Ascending aorta (tissue), 2 donors: ENCODE data around the gene NPAS3. TPM values are rescaled to one million over a fixed set of nuclear protein-coding genes. Genes with fewer than 3 reads are reported as not detected.

Experiments
- DNase-seq, 2 donors: peaks; one replicate each; pipeline ENCODE4 v3.0.0-alpha.2; 2019; ENCODE audit warnings: low spot score in 2 of 2
- H3K27ac ChIP-seq, 2 donors: fragments of 200-600 bp; sonication (generic); one replicate each; pipeline ENCODE4 v1.5.1; 2016 to 2017; ENCODE audit warnings: mild to moderate bottlenecking in 1 of 2
- H3K27me3 ChIP-seq: fragments of 200-600 bp; sonication (generic); one replicate; pipeline ENCODE4 v1.5.1; 2017
- H3K36me3 ChIP-seq, 2 donors: fragments of 200-600 bp; sonication (generic); one replicate each; pipeline ENCODE4 v1.5.1; 2016
- H3K4me1 ChIP-seq, 2 donors: fragments of 200-600 bp; sonication (generic); one replicate each; pipeline ENCODE4 v1.5.1; 2016 to 2017; ENCODE audit warnings: mild to moderate bottlenecking in 1 of 2
- H3K4me3 ChIP-seq, 2 donors: fragments of 200-600 bp; sonication (generic); one replicate each; pipeline ENCODE4 v1.5.1; 2016 to 2017; ENCODE audit warnings: mild to moderate bottlenecking in 1 of 2
- H3K9me3 ChIP-seq, 2 donors: fragments of 200-600 bp; sonication (generic); one replicate each; pipeline ENCODE4 v1.5.1; 2016
- intact Hi-C: fragments of 100-400 bp; cut with DNase I; formaldehyde crosslinking; loops from one replicate; pipeline ENCODE4 v1.15.1; 2023
- total RNA-seq: library from RNA; depleted of rRNA; stranded (reverse); fragments of >200 nt; gene quantifications from one replicate; pipeline ENCODE4 v1.1.0, GENCODE V29; 2016
- TF ChIP-seq, protein P1 (sequence below), 3 experiments: fragments of 200-600 bp in 2 of 3; fragments of 450-650 bp in 1 of 3; sonication (generic) in 2 of 3; IDR thresholded peaks; one replicate each; pipeline ENCODE4 v1.5.1; 2016 to 2019; ENCODE audit warnings: antibody characterized with exemption in 3 of 3, mild to moderate bottlenecking in 1 of 3, moderate library complexity in 1 of 3

Gene NPAS3
- total RNA-seq, 1 donor from 2014 or later: not detected

DNA sequence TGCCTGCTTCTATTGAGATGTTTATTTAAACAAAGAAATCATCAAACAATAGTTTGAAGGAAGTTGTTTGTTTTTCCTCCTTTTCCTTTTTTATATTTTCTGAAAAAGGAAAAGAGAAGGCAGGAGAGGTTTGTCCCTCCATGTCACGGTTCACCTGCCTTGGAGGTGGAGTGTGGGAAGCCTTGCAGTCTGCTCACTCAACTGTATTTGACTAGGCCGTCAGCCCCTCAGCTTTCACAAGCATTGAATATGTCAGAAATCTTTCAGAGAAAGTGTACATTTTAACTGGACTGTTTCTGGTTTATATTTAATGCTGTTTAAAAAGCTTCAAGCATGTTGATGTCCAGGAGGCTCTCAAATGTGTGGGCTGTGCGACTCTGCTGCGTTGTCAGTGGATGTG is 370.4 kb downstream of the NPAS3 start:
- Histone ChIP-seq H3K9me3 (no peaks in the 10 kb centered on the region), H3K36me3 (no peaks in the 10 kb centered on the region), H3K4me3 (no peak overlapping the region), H3K27ac (no peak overlapping the region), H3K27me3 (no peaks in the 10 kb centered on the region), H3K4me1 (no peaks in the 10 kb centered on the region)
- DNase-seq: no peak
- intact Hi-C loops: no loop called here
- TF ChIP-seq, protein P1, sequence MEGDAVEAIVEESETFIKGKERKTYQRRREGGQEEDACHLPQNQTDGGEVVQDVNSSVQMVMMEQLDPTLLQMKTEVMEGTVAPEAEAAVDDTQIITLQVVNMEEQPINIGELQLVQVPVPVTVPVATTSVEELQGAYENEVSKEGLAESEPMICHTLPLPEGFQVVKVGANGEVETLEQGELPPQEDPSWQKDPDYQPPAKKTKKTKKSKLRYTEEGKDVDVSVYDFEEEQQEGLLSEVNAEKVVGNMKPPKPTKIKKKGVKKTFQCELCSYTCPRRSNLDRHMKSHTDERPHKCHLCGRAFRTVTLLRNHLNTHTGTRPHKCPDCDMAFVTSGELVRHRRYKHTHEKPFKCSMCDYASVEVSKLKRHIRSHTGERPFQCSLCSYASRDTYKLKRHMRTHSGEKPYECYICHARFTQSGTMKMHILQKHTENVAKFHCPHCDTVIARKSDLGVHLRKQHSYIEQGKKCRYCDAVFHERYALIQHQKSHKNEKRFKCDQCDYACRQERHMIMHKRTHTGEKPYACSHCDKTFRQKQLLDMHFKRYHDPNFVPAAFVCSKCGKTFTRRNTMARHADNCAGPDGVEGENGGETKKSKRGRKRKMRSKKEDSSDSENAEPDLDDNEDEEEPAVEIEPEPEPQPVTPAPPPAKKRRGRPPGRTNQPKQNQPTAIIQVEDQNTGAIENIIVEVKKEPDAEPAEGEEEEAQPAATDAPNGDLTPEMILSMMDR (IDR thresholded peaks at IDR 0.05): no peak

DNA sequence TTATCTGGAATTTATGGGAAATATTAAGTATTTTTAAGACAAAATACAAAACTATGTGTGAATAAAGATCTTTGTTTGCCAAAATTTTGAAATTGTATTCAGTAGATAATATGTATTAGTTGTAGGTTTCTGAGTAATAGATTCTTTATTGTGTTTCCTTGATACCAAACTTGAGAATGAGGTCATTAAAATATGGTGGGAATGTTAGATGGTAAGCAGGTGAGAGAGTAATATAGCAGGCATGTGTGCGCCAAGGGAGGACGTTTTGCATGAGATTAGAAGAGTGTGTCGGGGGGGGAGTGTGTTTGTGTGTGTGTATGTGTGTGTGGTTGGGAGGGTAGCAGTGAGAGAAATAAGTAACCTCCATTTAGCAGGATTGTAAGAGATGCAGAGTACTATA is 376.5 kb downstream of the NPAS3 start:
- no peaks in the 10 kb centered on the region for H3K36me3 ChIP-seq
- TF ChIP-seq, protein P1 (IDR thresholded peaks at IDR 0.05): no peak
- no peak for DNase-seq
- no peak overlapping the region for H3K4me3 ChIP-seq
- no peaks in the 10 kb centered on the region for H3K4me1 ChIP-seq
- H3K27me3 ChIP-seq: no peaks in the 10 kb centered on the region
- H3K9me3 ChIP-seq: no peaks in the 10 kb centered on the region
- intact Hi-C loops: no loop called here
- no peak overlapping the region for H3K27ac ChIP-seq

DNA sequence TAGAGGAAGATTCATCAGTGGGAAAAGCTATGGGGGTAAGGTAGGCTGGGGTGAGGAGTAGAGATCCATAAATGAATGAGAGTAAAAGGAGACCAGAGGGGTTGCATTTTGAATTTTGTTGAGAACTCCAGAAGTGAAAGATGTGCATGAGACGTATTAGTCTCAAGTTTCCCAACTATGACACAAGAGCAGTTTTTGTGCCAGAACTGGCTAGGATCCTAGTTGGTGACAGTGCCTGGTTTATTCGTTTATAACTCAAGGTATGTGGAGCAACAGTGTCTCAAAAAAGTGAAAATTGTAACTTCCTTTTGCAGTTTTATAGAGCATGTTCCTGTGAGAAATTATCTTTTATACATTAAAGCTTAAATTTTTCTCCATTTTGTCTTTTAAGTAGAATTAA is 377.0 kb downstream of the NPAS3 start:
- no peak for DNase-seq
- H3K27ac ChIP-seq: no peak overlapping the region
- intact Hi-C loops: no loop called here
- TF ChIP-seq, protein P1 (IDR thresholded peaks at IDR 0.05): no peak
- no peaks in the 10 kb centered on the region for H3K4me1 ChIP-seq
- H3K4me3 ChIP-seq: no peak overlapping the region
- no peaks in the 10 kb centered on the region for H3K9me3 ChIP-seq
- no peaks in the 10 kb centered on the region for H3K27me3 ChIP-seq
- H3K36me3 ChIP-seq: no peaks in the 10 kb centered on the region

DNA sequence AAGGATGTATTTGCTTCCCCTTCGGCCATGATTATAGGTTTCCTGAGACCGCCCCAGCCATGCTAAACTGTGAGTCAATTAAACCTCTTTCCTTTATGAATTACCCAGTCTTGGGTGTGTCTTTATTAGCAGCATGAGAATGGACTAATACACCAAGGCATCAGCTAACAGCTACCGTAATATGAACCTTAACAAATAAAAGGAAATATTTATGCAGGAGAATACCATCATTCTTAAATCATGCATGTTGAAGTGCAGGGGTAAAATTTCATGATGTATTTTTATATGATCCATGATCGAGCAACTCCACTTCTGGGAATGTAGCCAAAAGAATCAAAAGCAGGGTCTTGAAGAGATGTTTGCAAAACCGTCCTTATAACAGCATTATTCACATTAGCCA is 379.0 kb downstream of the NPAS3 start:
- H3K27me3 ChIP-seq: no peaks in the 10 kb centered on the region
- H3K4me3 ChIP-seq: no peak overlapping the region
- no peaks in the 10 kb centered on the region for H3K36me3 ChIP-seq
- no peaks in the 10 kb centered on the region for H3K9me3 ChIP-seq
- no peak for DNase-seq
- TF ChIP-seq, protein P1 (IDR thresholded peaks at IDR 0.05): no peak
- no peaks in the 10 kb centered on the region for H3K4me1 ChIP-seq
- intact Hi-C loops: no loop called here
- H3K27ac ChIP-seq: no peak overlapping the region

DNA sequence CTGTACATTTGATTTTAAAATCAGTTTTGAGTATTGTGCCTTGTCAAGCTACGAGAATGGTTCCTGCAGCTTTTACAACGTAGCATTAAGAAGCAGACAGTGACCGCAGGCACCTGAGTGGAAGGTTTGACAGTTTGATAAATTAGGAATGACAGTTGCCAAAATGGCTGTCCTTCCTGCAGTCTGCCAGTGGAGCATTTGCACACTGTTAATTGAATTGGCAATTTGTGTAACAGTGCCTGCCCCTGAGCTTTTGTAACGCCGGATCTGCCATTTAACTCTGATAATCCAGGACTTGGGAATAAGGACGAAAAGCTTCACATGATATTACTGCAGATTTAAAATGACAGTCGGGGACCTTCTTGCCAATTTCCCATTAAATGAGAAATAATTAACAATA is 385.3 kb downstream of the NPAS3 start:
- no peaks in the 10 kb centered on the region for H3K4me1 ChIP-seq
- no peaks in the 10 kb centered on the region for H3K27me3 ChIP-seq
- intact Hi-C loops: no loop called here
- TF ChIP-seq, protein P1 (IDR thresholded peaks at IDR 0.05): no peak
- no peaks in the 10 kb centered on the region for H3K9me3 ChIP-seq
- H3K27ac ChIP-seq: no peak overlapping the region
- DNase-seq: no peak
- H3K36me3 ChIP-seq: no peaks in the 10 kb centered on the region
- H3K4me3 ChIP-seq: no peak overlapping the region
